Stimulated activated CD8-positive, alpha-beta memory T cell treated with anti-CD3 and anti-CD28 coated beads, Interleukin-12 subunit alpha, Interleukin-12 subunit beta, amount 100 ng/mL, for 24 hours (primary cell): ENCODE measurements around the gene CDKN2C.

Experiments
- DNase-seq: peaks from one replicate; pipeline ENCODE4 v3.0.0-alpha.2; 2020; ENCODE audit errors: extremely low read depth

The CDKN2C gene

GRCh38 chr1:50964863-50965262 is 5.2 kb upstream of the CDKN2C start:
- no peak for DNase-seq

GRCh38 chr1:50966991-50967390 is 3.1 kb upstream of the CDKN2C start:
- no peak for DNase-seq

- DNase-seq, result no peak
Measured at GRCh38 chr1:50967416-50968157, 2.5 kb upstream of the CDKN2C start.

- peak; percentile 51 for DNase-seq
Measured at GRCh38 chr1:50968158-50968820, 1.8 kb upstream of the CDKN2C start.

- DNase-seq, result no peak
Measured at GRCh38 chr1:50968821-50969610, 1.0 kb upstream of the CDKN2C start.

GRCh38 chr1:50970509-50970887 is 453 bp downstream of the CDKN2C start:
- no peak for DNase-seq

GRCh38 chr1:50970931-50971582 is 1.0 kb downstream of the CDKN2C start:
- DNase-seq, result no peak

GRCh38 chr1:50971748-50972305 is 1.8 kb downstream of the CDKN2C start:
- no peak for DNase-seq

- DNase-seq, result no peak
Measured at GRCh38 chr1:50972766-50973165, 2.7 kb downstream of the CDKN2C start.

GRCh38 chr1:50973255-50973654 is 3.2 kb downstream of the CDKN2C start:
- no peak for DNase-seq

GRCh38 chr1:50973875-50974617 is 4.0 kb downstream of the CDKN2C start:
- no peak for DNase-seq

GRCh38 chr1:50974618-50974935 is 4.5 kb downstream of the CDKN2C start:
- no peak for DNase-seq

GRCh38 chr1:50975436-50975835 is 5.4 kb downstream of the CDKN2C start:
- no peak for DNase-seq

GRCh38 chr1:50976111-50976889 is 6.3 kb downstream of the CDKN2C start:
- DNase-seq, result no peak

GRCh38 chr1:50976890-50977574 is 7.0 kb downstream of the CDKN2C start:
- DNase-seq, result no peak

GRCh38 chr1:50977575-50978143 is 7.6 kb downstream of the CDKN2C start:
- DNase-seq, result no peak

- no peak for DNase-seq
Measured at GRCh38 chr1:50978144-50978851, 8.3 kb downstream of the CDKN2C start.

GRCh38 chr1:50978852-50979781 is 9.1 kb downstream of the CDKN2C start:
- no peak for DNase-seq
